ENCODE measurements around the gene LRRN4.

- TF ChIP-seq, protein P1, sequence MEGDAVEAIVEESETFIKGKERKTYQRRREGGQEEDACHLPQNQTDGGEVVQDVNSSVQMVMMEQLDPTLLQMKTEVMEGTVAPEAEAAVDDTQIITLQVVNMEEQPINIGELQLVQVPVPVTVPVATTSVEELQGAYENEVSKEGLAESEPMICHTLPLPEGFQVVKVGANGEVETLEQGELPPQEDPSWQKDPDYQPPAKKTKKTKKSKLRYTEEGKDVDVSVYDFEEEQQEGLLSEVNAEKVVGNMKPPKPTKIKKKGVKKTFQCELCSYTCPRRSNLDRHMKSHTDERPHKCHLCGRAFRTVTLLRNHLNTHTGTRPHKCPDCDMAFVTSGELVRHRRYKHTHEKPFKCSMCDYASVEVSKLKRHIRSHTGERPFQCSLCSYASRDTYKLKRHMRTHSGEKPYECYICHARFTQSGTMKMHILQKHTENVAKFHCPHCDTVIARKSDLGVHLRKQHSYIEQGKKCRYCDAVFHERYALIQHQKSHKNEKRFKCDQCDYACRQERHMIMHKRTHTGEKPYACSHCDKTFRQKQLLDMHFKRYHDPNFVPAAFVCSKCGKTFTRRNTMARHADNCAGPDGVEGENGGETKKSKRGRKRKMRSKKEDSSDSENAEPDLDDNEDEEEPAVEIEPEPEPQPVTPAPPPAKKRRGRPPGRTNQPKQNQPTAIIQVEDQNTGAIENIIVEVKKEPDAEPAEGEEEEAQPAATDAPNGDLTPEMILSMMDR (IDR thresholded peaks at IDR 0.05): no peak
- TF ChIP-seq POLR2A (IDR thresholded peaks at IDR 0.05): no peak
Observed at GRCh38 chr20:6044115-6044514, 9.7 kb downstream of the LRRN4 start.

All from lower leg skin (tissue), 3 donors.